Hematopoietic multipotent progenitor cell treated with erythropoietin and hydrocortisone succinate and interleukin-3 and kit ligand, for 17 days (in vitro differentiated cells): ENCODE measurements around the gene RAB28.

Experiments
- DNase-seq: peaks from one replicate; pipeline ENCODE4 v3.0.0-alpha.2; 2015; ENCODE audit warnings: low spot score

RAB28 gene

DNA sequence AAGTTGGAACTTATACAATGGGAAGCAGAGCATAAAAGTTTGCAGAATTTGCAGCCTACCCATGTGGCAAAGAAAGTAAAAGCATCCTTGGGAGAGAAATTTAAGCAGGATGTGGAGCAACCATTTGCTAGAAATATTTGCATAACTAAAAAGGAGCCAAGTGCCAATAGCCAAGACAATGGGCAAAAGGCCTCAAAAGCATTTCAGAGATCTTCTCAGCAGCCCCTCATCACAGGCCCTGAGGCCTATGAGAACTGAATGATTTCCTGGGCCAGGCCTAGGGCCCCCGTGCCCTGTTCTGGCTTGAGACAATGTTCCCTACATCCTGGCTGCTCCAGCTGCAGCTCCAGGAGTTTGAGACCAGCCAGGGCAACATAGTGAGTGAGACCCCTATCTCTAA lies 25.3 kb upstream of the RAB28 start:
- DNase-seq, result no peak

DNA sequence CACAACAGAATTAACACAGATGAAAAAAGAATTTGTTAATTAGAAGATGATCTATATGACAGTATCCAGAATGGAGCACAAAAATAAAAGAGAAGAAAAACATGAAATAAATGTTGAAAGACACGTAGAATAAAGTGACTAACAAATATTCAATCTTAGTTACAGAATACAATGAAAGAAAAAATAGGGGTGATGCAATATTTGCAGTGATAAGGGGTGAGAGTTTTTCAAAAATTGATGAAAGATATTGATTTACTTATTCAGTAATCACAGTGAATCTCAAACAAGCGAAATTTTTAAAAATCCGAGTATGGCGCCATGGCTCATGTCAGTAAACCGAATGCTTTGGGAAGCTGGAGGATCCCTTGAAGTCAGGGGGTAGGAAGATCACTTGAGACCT lies 20.2 kb upstream of the RAB28 start:
- DNase-seq, result no peak

DNA sequence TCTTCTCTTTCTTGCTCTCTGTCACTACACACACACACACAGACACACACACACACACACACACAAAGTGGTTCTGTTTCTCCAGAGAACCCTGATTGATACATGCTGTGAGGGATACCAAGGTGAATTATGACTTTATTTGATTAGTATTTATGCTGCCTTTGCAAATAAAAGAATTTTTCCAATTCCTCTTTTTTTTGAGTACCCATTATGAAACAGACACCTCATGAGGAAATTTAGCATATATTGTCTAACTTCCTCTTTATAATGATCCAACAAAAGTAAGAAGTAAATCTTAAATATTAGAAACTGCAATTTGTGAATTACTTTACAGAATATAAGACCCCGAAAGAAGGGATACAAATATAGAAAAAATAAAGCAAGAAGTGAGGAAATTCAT lies 14.3 kb upstream of the RAB28 start:
- DNase-seq, result no peak

DNA sequence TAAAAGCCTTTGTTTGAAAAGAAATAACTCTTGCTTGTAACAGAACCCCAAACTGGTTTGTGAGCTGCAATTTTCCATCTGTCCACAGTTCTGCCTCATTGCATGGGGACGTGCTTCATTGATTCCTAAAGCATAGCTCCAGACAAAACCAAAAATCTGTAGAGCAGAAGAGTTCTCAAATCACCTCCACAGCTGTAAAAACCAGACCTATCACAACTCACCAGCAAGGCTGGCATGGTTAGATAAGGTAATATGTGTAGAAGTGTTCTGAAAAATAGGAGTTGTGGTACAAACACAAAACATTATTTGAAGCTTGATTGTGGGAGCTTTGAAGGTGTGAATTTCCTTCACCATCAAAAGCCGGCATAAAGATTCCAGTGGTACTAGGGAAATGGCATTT lies 12.5 kb upstream of the RAB28 start:
- no peak for DNase-seq

DNA sequence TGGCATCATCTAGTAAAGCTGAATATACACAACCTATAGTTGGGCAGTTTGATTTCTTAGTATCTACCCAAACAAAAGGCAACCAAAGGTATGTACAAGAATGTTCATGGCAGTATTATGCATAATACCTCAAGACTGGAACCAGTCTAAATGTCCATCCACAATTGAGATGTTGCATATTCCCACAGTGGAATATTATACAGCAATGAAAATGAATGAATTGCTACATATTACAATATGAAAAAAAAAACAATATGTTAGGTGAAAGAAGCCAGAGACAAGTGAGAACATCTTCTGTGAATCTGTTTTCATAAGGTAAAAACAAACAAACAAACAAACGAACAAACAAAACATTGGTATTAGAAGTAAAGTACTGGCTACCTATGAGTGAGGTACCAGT lies 11.6 kb upstream of the RAB28 start:
- no peak for DNase-seq

DNA sequence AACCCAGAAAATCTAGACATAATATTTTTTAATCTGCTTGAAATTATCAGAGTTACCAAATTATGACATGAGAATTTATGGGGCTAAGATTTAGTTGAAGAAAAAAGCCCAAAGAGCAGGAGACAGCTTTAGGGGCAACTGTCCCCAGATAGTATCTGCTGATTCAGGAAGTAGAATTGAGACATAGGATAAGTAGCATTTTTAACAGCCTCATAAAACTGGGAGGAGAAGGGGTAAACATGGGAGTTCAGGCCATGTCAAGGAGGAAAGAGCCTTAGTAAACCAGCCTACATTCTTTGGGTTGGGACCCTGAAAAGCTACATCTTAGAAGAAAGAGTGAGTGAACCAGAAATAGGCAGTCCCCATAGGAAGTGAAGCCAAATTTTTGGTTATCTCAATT lies 9.7 kb upstream of the RAB28 start:
- no peak for DNase-seq

DNA sequence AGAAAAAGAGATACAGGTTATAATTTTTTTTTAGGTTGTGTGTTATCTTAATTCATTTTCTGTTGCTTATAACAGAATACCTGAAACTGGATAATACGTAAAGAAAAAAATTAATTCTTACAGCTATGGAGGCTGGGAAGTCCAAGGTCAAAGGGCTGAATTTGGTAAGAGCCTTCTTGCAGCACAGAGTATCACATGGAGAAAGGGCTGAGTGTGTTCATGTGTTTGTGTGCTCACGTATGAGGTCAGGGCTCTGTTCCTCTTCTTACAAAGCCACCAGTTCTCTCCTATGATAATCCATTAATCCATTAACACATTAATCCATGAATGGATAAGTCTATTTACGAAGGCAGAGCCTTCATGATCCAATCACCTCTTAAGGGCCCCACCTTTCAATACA lies 8.6 kb upstream of the RAB28 start:
- no peak for DNase-seq

DNA sequence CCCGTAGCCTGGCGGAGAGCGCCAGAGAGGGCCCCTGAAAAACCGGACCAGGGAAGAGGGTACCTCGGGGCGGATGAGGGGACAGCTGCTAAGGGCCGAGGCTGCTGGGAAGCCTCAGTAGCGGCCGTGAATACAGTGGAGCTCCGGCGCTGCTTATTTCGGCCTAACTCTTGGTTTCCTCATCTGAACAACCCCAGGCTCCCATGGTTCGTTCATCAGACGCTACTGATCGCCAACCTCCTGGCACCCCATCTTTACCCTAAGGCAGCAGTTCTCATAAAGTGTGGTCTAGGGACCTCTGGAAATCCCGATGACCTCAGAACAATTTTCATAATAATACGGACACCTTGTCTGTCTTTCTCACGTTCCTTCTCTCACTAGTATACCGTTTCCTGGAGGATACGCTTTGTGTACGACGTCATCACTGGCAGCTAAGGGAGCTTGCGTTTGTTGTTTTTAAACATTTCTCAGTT lies 645 bp upstream of the RAB28 start:
- DNase-seq, result no peak

DNA sequence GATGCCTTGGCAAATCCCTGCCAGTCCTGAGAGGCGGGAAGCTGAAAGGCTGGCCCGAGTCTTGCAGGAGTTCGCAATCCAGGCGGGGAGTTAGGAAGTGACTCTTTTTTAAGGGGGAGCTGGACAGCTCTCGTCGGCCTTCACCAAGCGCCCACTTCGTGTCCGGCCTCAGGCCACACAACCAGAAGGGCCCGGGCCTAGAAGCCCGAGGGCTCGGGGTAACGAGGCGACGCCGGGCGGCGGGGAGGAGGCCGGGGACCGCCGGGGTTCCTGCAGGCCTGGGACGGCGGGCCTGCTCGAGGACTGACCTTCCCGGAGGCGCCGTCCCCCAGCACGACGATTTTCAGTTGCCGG lies 395 bp downstream of the RAB28 start:
- DNase-seq, result peak; percentile 43

DNA sequence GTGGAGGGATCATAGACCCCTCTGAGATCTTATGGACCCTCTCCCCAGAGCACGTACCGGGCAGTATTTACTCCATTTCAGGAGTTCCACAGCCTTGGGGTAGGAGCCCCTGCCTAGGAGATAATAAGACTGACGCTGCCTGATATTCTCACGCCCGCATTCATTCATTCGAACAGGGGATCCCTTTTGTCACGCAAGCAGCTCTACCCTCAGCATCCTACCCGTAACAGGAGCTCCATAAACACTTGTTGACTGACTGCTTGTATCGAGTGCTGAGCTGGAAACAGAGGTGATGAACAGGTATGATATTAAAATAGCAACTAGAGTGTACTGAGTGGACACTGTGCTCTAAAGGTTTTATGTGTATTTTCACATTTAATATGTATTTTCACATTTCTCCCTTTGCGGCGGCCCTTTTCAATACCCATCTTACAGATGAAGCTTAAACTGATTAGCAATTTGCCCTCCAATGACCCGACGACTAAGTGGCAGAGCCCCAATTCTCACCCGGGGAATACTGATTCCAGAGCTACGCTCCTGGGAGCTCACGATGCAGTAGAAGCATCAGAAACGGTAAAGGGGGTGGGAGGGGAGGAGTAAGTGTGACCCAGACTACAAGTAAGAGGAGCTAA lies 888 bp downstream of the RAB28 start:
- DNase-seq, result no peak

DNA sequence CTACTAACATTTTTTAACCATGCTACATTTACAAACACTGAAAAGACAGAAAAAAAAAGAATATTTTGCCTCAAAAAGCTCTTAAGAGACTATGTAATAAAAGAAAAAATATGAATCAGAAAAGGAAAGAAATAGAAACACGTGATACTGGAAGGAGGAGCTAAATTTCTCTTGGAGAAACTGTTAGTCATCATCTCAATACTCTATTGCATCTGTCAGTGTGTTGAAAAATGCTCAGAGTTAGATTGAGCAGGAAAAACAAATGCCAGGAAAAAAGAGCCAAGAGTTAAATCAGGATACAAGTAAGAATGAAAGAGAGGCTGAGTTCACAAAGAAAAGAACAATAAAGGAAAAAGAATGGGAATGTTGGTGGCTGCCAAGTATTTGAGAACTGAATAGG lies 2.6 kb downstream of the RAB28 start:
- DNase-seq, result peak; percentile 21

DNA sequence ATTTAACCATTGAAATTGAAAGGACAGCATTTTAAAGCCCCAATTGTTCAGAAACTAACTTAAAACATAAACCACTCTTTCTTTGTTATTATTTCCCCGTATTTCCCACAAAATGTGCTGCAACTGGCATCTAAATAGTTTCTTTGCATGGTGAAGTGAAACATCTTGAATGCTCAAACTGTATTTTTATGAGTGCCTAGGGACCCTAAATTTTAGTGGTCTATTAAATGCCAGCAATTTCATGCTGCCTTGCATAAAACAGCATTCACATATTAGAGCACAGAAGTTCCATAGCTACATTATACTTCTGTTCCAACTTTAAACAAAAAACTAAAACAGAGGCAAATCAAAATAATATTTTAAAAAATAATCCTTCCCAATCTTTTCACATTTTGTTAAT lies 5.4 kb downstream of the RAB28 start:
- DNase-seq, result no peak

DNA sequence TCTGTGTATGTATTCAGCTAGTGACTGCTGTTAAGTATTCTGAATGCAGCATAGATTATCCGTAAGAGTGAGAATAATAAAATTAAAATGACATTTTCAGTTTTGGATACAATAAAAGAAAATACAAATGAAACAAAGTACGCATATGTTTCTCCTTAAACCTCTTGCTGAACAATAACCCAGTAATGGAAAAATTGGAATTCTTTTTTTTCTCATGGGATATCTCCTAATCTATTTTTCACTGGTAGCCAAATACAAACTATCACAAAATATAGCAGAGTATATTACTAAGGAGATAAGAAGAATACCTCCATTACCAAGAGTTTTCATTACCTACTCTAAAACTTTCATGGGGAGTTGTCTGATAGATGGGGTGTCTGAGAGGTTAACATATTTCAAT lies 6.0 kb downstream of the RAB28 start:
- DNase-seq, result no peak

DNA sequence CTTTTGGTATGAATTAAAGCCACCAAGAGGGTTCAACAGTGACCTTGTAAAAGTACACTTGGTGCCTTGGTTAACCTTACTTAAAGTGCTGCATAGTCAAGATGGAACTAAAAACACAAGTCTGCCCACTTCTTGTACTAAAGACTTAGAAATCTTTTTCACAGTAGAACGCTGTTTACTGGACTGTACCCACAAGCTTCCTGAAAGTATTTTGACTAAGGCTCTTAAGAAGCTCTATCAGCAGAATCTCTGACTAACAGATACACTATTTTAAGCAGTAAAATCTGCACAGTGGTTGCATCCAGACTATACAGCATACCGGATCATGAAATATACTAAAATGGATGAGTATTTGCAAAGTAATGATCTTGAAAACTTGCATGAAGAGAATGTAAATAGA lies 7.2 kb downstream of the RAB28 start:
- no peak for DNase-seq

DNA sequence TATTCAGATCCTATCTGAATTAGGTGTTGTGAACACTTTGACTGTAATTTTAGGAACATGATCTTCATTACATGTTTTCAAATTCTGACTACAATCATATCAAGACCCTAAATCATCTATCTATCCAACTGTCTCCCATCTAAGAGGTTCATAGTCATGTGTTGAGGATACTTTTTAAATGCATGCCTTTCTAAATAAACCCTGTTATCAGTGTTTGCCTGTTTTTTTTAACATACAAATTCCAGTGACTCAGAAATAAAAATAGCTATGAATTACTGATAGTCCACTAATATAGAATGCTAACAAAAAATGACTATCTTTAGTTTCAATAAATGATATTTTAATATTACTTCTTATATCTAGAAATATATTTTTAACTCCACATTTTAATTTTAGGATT lies 8.0 kb downstream of the RAB28 start:
- no peak for DNase-seq

DNA sequence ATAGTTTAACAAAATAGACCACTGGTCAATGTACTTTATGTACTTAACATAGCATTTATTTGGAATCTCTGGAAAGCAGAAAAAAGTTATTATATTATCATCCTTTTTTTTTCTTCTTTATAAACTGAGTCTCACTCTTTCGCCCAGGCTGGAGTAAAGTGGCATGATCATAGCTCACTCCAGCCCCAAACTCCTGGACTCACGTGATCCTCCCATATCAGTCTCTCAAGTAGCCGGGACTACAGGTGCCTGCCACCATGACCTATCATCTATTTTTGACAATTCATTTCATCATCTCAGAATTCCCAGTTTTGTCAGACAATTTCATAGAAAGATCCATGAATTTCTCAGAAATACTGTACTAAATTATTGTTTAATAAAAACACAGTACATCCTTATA lies 12.7 kb downstream of the RAB28 start:
- DNase-seq, result no peak

DNA sequence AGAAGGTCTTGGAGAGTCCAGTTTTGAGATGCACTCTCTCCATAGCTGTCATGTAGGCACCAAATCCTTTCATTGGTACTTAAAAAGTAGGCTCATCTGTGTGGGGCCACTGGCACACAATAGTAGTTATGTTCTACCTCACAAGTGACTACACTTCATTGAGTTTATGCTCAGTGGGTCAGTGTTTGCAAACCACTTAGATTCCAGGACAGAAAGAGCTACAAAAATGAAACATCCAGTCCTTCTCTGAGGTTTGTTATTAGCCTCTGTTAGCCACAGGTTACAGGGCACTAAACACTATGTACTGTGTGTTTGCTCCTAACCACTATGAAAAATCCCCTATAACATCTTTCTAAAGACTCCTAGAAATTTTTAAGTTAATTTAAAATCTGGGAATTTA lies 13.8 kb downstream of the RAB28 start:
- DNase-seq, result no peak

DNA sequence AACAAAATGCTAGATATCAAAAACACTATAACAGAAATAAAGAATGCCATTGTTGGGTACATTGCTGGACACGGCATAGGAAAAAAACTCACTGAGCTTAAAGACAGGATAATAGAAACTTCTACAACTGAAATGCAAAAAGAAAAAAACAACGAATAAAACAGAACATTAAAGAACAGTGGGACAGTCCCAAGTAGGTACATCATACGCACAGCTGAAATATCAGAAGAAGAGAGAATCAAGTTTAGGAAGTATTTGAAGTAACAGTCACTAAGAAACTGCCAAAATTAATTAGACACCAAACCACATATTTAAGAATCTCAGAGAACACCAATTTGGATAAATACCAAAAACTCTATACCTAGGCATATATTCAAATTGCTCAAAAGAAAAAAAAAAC lies 19.2 kb downstream of the RAB28 start:
- no peak for DNase-seq

DNA sequence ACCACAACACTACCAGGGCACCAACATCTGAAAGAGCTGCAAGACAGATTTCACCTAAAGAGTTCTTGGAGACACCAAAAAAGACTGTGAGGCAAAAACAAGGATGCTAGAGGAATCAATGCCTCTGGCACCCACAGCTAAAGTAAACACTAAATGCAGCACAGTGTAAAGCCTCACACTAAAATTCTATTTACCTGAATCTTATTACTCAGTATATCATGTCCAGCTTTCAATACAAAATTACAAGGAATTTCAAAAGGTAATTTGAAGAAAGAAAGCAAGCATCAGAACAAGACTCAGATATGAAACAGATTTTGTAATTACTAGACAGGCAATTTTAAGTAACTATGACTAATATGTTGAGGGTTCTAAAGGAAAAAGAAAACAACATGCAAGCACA lies 19.6 kb downstream of the RAB28 start:
- DNase-seq, result no peak

DNA sequence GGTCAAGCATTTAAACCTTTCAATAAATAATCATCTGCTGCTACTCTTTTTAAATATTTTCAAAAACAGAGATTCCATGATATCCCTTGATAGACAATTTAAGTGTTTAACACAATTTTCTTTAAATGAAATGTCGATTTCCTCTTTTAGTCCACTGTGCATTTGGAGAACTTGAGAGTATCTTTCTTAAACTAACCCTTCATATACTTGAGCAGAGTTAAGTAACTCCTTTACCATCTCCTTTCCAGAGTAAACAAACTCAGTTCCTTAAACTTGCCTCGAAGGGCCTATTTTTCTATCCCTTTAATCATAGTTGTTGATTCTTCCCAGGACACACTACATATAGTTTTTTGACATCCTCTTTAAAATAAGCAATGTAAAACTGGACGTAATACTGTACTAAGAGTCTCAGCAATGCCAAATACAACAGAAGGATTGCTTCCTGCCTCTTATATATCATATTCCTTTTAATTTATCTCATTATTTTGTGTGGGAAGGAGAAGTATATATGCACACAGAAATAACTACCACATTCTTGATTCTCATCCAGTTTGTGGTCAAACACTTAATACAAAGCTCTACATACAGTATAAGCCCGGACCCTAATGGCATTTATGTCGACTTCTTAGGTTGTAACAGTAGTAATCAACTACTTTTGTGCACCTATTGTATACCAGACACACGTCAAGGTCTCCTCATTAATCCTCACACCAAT lies 22.8 kb downstream of the RAB28 start:
- DNase-seq, result no peak

DNA sequence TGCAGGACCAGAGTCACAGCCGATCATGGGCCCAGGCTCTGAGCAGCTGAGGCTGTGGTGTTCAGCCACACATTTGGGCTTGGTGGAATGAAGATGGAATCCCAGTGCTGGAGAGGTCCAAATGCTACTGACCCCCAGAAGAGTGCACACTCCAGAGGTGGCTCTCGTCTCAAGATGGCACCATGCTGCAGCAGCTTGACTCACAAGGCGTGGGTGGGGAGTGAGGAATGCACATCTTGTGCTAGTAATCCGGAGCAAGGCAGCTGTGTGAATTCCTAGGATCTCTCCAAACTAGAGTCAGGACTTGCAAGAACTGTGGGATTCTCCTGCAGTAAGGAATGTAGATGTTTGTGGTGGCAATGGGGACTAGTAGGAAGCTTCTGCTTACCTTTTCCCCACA lies 28.7 kb downstream of the RAB28 start:
- no peak for DNase-seq

DNA sequence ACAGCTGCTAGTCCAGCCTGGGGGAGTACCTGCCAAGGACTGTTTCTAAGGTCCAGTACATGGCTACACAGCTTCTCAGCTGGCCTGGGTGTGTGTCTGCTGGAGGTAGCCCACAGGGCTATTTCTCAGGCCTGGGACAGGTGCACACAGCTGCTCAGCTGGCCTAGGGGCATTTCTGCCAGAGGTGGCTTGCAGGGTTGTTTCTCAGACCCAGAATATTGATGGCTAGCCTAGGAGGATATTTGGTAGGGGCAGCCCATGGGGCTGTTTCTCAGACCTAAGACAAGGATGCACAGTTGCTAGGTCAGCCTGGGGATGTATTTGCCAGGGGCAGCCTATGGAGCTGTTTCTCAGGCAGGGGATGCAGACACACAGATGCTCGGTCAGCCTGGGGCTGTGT lies 29.4 kb downstream of the RAB28 start:
- DNase-seq, result no peak

DNA sequence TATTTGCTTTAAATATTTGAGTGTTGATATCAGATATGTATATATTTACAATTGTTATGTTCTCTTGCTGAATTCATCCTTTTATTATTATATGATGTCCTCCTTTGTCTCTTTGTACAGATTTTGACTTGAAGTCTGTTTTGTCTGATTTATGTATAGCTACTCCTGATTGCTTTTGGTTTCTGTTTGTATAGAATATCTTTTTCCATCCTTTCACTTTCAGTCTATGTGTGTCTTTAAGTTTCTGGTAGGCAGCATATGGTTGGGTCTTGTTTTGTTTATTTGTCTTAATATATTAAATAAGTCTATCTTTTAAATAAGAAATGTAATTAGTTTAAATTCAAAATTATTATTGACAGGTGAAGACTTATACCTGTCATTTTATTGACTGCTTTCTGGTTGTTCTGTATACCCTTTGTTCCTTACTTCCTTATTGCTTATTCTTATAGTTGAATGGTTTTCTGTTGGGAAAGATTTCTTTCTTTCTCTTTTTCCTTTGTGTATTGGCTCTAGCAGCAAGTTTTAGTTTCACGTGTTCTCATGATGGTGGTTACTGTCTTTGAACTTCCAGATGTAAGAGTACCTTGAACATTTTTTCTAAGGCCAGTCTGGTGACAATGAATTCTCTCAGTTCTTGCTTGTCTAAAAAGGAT lies 31.1 kb downstream of the RAB28 start:
- DNase-seq, result no peak

DNA sequence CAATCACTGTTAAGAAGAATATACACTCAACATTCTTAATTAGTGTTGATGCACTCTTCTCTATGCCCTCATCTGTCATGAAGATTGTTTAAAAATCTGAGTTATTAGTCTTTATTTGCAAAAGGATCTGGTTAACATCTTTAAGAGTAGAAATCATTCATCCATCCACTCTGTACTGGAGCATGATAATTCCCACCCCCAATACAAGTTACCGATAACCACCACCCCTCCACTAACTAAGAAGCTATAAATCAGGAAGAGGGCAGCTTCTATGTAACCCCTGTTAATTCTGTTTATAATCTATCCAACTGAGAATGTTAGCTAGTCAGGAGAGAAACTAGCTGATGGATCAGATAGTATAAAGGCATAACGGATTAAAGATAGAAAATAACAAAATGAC lies 34.5 kb downstream of the RAB28 start:
- no peak for DNase-seq
